IPS DF 4.7 (cell line): Measurements from ENCODE around the gene SAMD4A.
"Not testable (repeated sequence)": the region's sequence is repeated elsewhere in the genome, so short reads cannot be mapped to it uniquely, and the experiment has no call there.

Experiments
- DNase-seq: peaks from one replicate; pipeline ENCODE4 v3.0.0-alpha.2; 2013; ENCODE audit warnings: low spot score; ENCODE audit errors: extremely low read depth

SAMD4A gene

GRCh38 chr14:54797556-54797955 lies 230.6 kb downstream of the SAMD4A start:
- DNase-seq: no peak

GRCh38 chr14:54797986-54798385 lies 231.1 kb downstream of the SAMD4A start:
- no peak for DNase-seq

GRCh38 chr14:54798465-54799124 lies 231.7 kb downstream of the SAMD4A start:
- DNase-seq: no peak

GRCh38 chr14:54801482-54801881 lies 234.6 kb downstream of the SAMD4A start:
- DNase-seq: not testable (repeated sequence)

- no peak for DNase-seq
These were observed 236.5 kb downstream of the SAMD4A start for GRCh38 chr14:54803396-54803795.

GRCh38 chr14:54803926-54804537 lies 237.1 kb downstream of the SAMD4A start:
- DNase-seq: no peak

GRCh38 chr14:54804538-54805041 lies 237.7 kb downstream of the SAMD4A start:
- DNase-seq: no peak

- DNase-seq: no peak
These were observed 238.1 kb downstream of the SAMD4A start for GRCh38 chr14:54805070-54805444.

GRCh38 chr14:54805445-54806322 lies 238.8 kb downstream of the SAMD4A start:
- DNase-seq: no peak

- no peak for DNase-seq
These were observed 239.7 kb downstream of the SAMD4A start for GRCh38 chr14:54806616-54807015.

GRCh38 chr14:54807428-54807827 lies 240.5 kb downstream of the SAMD4A start:
- DNase-seq: no peak

GRCh38 chr14:54807881-54808280 lies 241.0 kb downstream of the SAMD4A start:
- no peak for DNase-seq

GRCh38 chr14:54808326-54809161 lies 241.6 kb downstream of the SAMD4A start:
- DNase-seq: no peak

- DNase-seq: no peak
These were observed 242.8 kb downstream of the SAMD4A start for GRCh38 chr14:54809767-54810166.

- DNase-seq: no peak
These were observed 245.7 kb downstream of the SAMD4A start for GRCh38 chr14:54812617-54813016.

GRCh38 chr14:54813081-54813480 lies 246.2 kb downstream of the SAMD4A start:
- no peak for DNase-seq

- DNase-seq: no peak
These were observed 247.1 kb downstream of the SAMD4A start for GRCh38 chr14:54814076-54814475.

- no peak for DNase-seq
These were observed 248.1 kb downstream of the SAMD4A start for GRCh38 chr14:54815016-54815415.

- no peak for DNase-seq
These were observed 248.6 kb downstream of the SAMD4A start for GRCh38 chr14:54815515-54815914.

- no peak for DNase-seq
These were observed 249.5 kb downstream of the SAMD4A start for GRCh38 chr14:54816450-54816849.

GRCh38 chr14:54817506-54817905 lies 250.6 kb downstream of the SAMD4A start:
- DNase-seq: no peak
